HG02759 (cell line): ENCODE data around the gene EVPL.
"Not testable (repeated sequence)": the region's sequence is repeated elsewhere in the genome, so short reads cannot be mapped to it uniquely, and the experiment has no call there.

Source experiments
- ATAC-seq: cut with Tn5 transposase; IDR thresholded peaks from one replicate; pipeline ENCODE4 v1.9.1; 2021; ENCODE audit warnings: mild to moderate bottlenecking, moderate library complexity; ENCODE audit not compliant: unreplicated experiment

Gene EVPL

GRCh38 chr17:76027159-76027839 lies at the start of gene EVPL:
Gene EVPL, minus strand, starts transcription at chr17:76027306. Its CDS starts 108 bp downstream, at chr17:76027198.
- no peak for ATAC-seq

DNA sequence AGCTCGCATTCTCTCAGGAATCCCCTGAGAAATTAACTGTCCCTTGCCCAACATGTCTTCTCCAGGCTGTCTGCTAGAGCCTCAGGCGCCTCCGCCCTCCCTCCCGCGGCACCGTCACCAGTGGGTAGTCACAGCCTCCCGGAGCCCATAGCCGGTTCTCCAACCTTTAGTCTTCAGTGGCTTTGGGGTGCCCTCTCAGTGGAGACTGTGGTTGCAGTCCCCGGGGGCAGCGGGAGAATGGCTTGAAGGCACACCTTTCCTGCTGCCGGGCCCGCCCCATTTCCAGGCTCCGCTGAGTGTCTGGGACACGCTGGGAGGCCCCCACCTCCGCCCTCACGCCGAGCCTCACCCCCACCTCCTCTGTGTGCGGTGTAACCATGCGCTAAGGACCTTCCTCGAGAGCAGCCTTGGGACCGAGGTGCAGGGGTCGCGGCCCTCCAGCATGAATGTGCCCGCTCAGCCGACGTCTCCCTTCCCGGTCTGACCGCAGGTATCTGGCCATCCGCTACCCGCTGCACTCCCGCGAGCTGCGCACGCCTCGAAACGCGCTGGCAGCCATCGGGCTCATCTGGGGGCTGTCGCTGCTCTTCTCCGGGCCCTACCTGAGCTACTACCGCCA lies 49.1 kb upstream of the EVPL start:
- no peak for ATAC-seq

DNA sequence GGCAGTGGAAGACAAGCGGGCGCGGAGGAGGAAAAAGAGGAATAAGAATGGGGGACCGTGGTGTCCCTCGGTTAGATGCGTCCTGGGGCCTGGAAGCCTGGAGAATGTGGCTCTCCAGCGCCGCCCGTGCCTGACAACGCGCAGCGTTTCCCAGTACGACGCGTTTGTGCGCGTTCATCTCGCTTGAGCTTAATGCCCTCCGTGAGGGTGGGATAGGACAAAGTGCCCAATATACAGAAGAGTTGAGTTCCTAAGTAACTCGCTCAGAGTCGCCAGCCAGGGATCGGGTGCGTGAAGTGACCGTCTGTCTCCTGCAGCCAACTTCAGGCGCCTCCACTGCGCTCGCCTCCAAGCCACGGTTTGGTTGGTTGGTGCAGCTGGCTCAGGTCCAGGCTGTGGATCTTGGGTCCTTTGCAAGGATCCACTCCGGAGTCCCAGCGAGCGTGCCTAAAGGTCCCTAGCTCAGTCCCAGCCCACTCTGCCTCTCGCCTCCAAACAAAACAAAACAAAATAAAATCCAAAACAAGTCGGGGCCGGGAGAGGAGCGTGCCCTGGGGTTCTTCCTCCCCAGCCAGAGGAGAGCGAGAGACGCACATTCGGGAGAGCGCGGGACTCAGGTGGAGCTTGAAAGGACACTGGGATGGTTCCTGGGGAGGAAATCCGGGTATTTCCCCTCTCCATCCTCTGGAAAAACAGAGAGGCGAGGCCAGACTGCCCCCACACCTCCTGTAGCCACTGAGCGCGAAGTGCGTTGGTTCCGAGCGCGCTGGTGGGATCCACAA lies 48.4 kb upstream of the EVPL start:
- no peak for ATAC-seq

- no peak for ATAC-seq
Observed at GRCh38 chr17:76074390-76075363, 47.6 kb upstream of the EVPL start, which contains the start of gene GALR2. Gene GALR2, plus strand, starts transcription at chr17:76074781. Its CDS starts 103 bp downstream, at chr17:76074884.

- peak; percentile 93 for ATAC-seq
Observed at GRCh38 chr17:76072148-76072858, 45.2 kb upstream of the EVPL start, which contains the start of gene SRP68. Gene SRP68, minus strand, starts transcription at chr17:76072517. Its CDS starts 26 bp downstream, at chr17:76072491.

DNA sequence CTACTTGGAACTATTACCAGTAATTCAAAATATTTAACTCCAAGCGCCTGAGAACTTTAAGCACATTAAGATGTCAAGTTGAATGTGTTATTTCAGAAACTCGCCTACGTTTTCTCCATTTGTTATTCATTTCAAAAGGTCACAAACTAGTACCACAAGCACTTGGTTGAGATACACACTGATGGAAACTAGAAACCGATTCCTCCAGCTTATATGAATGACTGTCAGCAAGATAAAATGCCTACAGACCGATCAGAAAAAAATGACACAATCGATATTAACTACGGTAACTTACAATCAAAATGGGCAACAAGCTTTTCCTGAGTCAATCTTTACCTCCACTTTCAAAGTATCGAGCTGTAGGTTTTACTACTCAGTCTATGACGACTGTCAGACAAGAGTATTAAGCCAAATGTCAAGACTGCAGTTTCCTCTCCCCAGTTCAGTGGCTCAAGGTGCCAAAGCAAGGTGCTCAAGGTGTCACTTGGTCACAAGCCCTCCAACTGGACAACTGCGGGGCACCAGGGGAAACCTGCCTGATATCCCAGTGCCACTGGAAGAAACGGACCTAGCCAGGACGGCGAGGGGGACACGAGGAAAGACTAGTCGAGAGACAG lies 44.5 kb upstream of the EVPL start:
- ATAC-seq: no peak

DNA sequence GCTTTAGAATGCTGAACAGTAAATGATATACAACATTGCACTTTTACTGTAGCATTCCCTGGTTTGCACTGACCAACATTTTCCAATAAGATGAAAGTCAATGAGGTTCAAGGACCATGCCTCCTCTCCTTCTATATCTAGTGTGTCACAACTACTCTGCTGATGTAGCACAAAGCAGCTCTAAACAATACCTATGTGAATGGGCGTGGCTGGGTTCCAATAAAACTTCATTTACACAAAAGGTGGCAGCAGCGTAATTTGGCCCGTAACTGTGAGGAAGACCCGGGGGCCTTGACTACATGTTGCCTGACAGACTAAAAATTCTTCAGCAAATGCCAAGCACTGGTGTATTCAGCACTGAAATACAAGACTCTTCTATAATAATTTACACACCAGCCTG lies 38.7 kb upstream of the EVPL start:
- ATAC-seq: no peak

DNA sequence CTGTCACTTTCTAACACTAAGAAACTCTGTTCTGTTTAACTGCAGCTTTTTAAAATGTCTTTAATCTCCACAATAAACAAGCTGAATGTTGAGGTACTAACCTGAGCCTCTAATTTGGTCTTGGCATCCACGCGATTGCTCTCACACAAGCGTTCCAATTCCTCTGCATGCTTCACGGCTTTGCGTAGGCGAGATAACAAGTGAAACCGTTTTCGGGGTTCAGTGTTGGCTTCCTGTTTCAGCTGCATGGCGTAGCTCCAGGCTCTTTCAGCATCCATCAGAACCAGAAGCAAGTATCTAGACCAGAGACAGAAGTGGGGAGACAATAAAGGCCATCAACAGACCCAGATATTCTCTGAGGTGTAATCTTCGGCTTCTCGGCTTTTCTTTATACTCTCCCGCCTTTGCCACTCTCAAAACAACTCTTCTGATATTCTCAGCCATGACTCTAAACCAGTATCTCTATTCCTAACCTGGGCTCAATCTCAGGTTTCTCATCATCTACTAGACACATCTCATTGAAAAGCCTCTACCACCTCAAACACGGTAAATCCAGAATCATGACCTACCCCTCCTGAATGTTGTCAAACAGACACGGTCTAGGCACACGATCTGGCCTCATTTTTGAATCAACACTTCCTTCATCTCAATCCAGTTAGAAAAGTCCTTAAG lies 36.9 kb upstream of the EVPL start:
- ATAC-seq: no peak

DNA sequence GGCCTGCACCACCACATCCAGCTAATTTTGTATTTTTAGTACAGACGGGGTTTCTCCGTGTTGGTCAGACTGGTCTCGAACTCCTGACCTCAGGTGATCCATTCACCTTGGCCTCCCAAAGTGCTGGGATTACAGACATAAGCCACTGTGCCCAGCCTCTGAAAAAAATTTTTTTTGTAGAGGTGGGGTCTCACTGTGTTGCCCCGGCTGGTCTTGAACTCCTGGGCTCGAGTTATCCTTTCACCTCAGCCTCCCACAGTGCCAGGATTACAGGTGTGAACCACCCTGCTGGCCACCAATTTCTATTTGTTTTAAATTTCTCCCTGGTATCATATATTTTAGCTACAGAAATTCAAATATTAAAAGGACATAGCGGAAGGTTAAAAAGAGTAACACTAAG lies 31.2 kb upstream of the EVPL start:
- ATAC-seq: not testable (repeated sequence)

- no peak for ATAC-seq
Observed at GRCh38 chr17:76056882-76057281, 29.8 kb upstream of the EVPL start.

DNA sequence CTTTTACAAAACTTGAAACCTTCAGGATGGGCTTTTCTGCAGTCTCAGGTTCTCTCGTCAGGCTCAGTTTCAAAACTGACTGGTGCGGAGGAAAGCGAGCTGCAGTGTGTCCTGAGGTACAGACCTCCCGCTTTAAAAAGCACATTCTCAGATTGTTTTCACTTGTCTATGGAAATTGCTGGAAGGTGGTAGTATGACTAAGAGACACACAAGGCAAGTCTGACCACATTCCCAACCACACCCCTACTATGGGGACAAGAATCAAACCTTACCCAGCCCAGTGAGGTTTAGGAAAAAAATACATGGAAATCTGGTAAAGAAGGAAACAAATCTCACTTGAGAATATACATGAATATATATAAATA lies 27.0 kb upstream of the EVPL start:
- ATAC-seq: no peak

DNA sequence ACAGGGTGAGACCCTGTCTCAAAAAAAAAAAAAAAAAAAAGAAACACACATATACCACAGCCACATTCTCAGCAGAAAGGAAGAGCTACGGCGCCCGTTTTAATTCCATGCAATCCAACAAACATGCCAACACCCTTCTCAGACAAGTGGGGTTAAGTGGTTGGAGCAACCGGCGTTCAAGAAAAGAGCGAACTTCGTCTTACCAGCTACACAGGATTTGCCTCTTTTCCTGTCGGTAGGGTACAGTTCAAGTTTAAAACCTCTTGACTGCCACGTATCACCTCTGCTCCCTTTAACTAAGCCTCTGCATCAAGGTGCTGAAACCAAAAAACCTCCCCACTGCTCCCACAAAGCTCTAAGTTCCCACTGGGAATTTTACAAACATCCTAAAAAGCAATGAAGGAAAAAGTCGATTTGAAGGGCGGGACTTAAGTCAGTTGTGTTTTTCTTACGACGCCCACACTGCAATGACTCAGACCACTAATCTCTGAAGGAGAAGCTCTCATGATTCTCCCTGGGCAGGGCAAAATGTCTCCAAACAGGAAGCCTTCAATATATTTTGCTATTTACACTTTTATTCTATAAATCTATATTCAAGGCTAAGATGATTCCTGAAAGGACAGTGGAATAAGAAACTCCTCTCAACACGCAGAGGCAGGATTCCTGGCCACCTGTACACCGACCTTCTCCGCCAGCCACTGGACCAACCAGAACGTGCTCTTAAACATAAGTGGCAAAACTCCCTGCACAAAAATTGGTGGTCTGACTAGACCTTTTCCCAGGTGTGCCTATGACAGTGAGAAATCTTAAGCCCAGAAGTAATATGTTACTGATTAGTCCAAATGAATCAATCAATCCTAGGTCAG lies 26.4 kb upstream of the EVPL start:
- no peak for ATAC-seq

DNA sequence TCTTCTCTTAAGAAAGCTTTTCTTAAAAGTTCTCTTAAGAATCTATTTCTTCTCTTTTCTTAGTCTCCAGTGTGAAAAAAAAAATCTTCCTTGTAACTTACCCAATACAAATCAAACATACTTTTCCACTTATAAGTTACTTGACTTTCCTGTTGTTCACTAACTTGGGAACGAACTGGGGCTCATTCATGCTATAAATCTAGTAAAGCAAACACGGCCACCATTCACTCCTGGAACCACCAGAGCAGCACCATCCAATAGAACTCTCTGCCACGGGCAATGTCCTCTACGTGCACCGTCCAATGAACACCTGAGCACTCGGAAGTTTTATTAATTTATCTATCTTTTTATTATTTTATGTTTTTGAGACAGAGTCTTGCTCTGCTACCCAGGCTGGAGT lies 24.5 kb upstream of the EVPL start:
- no peak for ATAC-seq

DNA sequence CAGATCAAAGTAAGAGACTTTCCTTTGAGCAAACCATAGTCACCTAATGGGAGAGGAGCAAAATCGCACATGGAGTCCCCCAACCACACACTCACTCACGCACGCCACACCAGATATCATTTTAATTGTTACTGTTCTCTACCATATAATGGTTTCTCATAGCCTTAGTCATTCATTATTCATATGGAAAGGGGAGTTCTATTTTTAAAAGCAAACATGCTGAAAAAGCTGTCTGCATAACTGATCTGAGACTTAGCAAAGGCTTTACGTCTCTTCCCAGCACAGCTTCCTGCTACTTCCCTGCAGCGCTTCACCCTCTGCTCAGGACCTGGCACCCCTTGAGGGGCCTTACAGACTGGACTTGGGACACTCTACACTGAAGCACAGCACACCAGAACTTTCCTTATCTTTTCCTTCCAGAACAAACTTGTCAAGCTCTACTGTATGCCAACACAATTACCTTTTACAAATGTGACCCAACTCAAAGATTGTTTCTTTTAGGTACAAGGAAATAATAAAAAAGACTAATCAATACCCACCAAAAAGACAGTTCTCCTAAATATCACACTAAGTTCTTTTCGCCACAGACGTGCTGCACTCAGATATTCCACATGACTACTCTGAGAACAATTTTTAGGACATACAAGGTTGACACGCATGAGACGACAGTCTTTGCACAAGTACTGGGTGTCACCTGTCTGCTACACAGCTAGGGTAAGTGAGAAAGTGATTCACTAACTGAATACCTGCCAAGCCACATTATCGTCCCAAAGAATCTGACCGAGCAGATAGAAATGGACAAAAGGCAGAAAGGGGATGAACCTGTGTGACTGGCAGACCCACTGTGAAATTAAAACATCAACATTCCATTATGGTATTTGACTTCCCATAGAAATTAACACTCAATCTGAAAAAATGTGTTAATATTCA lies 23.7 kb upstream of the EVPL start:
- no peak for ATAC-seq

DNA sequence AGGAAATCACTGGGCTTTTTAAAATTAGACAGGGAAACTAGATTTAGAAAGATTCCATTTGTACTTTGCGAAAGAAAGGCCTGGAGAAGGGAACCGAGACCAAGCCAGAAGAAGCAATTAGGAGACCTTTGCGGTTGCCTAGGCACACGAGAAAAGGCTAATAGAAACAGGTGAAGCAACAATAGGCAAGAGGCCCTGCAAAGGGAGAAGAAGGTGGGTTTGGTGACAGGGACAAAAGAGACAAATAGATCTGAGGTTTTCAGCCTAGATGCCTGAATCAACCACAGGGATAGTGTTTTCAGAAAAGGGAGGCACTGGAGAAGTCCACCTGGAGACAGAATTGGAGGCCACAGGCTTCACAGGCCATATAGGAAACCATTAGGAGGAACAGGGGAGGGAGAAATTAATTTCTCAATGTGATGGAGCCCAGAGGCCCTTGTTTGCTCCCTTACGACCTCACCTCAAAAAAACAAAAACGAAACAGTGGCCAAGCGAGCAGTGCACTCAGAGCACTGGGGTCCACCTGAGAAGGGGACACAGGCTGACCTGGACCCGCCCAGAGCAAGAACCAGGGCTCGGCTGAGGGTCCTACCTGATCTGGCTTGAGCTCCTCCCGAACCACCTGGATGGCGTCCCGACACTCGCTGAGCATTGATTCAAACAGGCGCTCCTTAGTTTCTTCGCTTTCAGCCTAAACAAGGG lies 22.9 kb upstream of the EVPL start:
- ATAC-seq: no peak

DNA sequence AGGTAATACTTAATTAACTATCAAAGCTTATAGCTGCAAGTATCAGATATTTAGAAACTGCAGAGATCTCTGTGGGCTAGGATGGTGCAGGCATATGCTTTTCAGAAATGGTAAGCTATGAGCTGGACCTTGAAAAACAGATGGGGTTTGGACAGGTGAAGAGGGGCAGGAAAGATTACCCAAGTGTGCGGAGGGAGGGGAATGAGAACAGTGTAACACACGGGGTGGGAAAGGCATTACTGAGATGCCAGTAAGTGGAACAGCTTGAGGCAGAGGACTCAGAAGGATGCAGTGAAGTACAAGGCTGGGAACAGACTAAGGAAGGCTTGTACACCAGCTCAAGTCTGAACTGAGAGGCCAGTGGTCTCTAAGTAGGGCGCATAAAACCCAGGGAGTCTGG lies 22.1 kb upstream of the EVPL start:
- ATAC-seq: no peak
